Left colon (tissue), 2 donors: Measurements from ENCODE around the gene GPR141. TPM values are rescaled to one million over a fixed set of nuclear protein-coding genes. Genes with fewer than 3 reads are reported as not detected.

ENCODE experiments used
- ATAC-seq: fragments of 200-7000 bp; cut with Tn5 transposase; one replicate; pipeline ENCODE4 v1.9.1; 2020; ENCODE audit warnings: mild to moderate bottlenecking, moderate library complexity
- DNase-seq, 2 donors: peaks; one replicate each; pipeline ENCODE4 v3.0.0-alpha.2; 2020
- intact Hi-C, 2 donors: fragments of 100-400 bp; cut with DNase I in 1 of 2; cut with micrococcal nuclease in 1 of 2; formaldehyde crosslinking; loops; one replicate each; pipeline versions ENCODE4 v1.11.2 to v1.14.0; 2022; cut with DNase I, micrococcal nuclease
- total RNA-seq, 2 donors: library from RNA; stranded (reverse); fragmentation: NEBNext Ultra II Directional; extraction: Animal tissue kit (Norgen Biotek cat#: 25700); gene quantifications; one replicate each; pipeline ENCODE4 v1.2.1, GENCODE V29; 2021
- donor health status: DM: no; HTN: no; CAD: no.
- donor health status: DM: yes; HTN: yes; CAD: no.

Gene GPR141
- total RNA-seq, 2 donors from 2014 or later, result 0.40 to 0.50 TPM

DNA sequence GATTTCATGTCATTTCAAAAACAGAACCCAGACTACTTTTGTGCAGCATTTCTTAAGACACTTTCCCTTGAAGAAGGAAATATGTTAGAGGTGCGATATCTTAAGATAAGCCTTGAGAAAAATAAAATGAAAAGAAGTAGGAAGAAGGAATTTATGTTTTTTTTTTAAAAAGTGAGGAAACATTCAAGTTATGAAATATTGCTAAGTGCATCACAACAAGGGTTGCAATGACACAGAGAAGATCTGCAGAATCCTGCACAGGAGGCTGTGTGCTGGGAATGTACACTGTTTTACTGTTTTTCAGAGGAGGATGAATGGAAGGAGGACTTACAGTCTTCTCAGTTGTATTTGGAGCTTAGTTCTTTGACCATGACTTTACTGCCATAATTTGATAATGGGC, 85.0 kb downstream of the GPR141 start:
- intact Hi-C loops, result no loop called here
- DNase-seq (no peak), ATAC-seq (no peak)

DNA sequence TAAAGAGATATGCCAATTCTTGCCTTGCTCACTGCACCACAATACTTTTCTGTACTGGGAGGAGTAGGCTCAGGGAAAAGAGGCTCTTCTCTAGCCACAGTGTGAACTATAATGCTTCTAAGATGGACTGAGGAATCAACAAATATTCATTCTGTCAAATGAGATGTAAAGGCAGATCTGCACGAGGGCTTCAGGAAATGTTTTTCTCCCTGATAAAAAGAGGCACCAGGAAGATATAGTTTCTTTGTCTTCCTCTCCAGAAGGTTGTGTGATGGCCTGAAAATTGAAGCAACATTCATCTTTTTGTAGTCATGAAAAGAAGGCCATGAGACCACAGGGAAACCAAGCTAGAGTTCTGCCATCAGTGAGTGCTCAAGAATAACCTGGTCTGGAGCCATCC, 85.7 kb downstream of the GPR141 start:
- no peak for ATAC-seq
- no peak for DNase-seq
- intact Hi-C loops, result no loop called here

DNA sequence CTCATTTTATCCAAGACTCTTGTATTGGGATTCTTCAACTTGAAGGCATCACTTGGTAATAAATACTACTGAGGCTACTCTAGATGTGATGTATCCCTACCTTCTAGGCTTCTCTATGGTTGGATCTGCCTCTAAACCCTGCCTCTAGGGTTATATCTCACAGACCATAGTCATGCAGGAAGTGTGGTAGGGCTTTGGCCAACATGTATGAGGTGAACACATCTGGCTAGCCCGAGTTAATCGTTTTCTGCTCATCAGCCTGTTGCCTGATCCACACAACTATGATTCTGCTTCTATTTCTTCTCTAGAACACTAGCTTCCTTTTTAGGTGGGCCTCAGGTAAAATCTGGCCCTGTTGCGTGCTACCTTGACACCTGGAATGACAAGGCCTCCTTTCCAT, 86.2 kb downstream of the GPR141 start:
- DNase-seq, result no peak
- intact Hi-C loops, result no loop called here
- no peak for ATAC-seq

DNA sequence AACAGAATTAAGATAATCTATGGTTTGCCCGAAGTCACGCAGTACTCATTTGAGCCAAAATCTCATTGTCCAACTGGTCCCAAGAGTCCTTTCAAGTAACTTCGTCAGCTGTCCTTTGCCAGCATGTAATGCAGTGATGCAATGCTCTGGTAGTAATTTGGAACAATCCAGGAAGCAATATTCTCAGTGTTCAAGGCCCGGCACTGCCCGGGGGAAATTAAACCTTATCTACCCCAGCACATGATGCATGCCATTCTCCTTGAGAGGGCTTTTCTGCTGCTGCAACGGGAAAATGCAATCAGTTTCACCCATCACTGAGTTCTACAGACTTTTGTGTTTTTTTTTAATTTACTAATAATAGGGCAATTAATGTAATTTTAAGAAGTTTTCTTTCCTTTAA, 87.3 kb downstream of the GPR141 start:
- intact Hi-C loops, result no loop called here
- ATAC-seq, result no peak
- DNase-seq, result no peak

DNA sequence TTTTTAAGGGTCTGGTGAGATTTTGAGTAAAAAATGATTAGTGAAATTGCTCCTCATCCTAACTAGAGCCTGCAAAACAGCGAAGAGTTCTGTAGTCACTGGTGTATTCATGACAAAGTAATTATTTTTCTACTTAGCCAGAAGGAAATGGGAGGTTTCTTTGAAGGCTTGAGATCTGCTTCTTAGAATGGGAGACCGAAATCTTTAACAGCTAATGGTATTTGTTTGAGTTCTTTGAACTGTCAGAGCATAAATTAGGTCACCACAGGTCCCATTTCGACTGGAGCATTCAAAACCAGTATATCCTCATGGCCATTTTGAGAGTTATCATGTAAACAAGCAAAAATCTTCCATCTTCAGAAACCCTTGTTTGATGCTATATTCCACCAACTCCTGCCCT, 87.8 kb downstream of the GPR141 start:
- no peak for DNase-seq
- ATAC-seq, result no peak
- intact Hi-C loops, result no loop called here

DNA sequence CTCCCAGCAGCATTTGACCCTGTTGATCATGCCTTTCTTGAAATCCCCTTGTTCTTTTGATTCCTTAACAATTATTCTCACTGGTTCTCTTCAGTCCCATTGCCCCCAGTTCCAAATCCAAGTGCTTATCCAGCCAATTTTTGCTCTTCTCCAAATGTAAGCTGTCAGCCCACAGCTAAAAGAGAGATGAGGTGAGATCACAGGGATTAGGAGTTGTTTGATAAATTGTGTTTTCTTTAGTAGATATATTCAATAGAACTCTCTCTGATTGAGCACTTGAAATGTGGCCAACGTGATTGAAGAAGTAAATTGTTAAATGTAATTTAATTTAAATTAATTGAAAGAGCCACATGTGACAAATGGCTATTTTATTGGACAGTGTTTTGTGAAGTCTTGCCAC, 88.2 kb downstream of the GPR141 start:
- intact Hi-C loops, result no loop called here
- no peak for DNase-seq
- ATAC-seq, result no peak

DNA sequence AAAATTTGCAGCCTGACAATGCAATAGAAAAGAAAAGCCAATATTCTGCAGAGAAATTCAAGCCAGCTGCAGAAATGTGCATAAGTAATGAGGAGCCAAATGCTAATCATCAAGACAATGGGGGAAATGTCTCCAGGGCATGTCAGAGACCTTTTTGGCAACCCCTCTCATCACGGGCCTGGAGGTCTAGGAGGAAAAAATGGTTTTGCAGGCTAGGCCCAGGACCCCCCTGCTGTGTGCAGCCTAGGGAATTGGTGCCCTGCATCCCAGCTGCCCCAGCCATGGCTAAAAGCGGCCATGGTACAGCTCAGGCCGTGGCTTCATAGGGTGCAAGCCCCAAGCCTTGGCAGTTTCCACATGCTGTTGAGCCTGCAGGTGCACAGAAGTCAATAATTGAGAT, 92.4 kb downstream of the GPR141 start:
- ATAC-seq, result no peak
- intact Hi-C loops, result no loop called here

DNA sequence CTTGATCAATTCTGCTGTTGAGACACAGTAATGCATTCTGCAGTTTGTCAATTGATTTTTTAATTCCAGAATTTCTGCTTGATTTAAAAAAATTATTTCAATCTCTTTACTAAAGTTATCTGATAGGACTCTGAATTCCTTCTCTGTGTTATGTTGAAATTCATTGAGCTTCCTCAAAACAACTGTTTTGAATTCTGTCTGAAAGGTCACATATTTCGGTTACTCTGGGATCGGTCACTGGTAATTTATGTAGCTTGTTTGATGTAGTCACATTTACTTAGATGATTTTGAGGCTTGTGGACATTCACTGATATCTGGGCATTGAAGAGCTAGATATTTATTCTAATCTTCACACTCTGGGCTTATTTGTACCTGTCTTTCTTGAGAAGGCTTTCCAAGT, 97.6 kb downstream of the GPR141 start:
- ATAC-seq (no peak), DNase-seq (no peak)
- intact Hi-C loops, result no loop called here

More for the DNA sequence above, 92.4 kb downstream of the GPR141 start:
- no peak for DNase-seq

DNA sequence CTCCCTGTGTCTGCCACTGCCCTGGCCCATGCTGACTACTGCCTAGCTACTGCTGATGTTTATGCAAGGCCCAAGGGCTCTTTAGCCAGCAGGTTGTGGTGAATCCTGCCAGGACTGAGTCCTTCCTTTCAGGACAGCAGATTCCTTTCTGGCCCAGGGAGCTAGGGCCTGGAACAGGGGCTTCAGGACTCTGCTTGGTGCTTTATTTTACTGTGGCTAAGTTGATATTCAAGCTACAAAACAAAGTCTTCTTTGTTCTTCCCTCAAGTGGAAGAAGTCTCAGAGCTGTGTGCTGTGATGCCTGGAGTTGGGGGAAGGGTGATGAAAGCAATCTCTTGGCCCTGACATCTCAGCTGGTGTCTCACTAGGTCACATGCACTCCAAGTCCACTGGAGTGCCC, 98.6 kb downstream of the GPR141 start:
- no peak for ATAC-seq
- no peak for DNase-seq
- intact Hi-C loops, result no loop called here

DNA sequence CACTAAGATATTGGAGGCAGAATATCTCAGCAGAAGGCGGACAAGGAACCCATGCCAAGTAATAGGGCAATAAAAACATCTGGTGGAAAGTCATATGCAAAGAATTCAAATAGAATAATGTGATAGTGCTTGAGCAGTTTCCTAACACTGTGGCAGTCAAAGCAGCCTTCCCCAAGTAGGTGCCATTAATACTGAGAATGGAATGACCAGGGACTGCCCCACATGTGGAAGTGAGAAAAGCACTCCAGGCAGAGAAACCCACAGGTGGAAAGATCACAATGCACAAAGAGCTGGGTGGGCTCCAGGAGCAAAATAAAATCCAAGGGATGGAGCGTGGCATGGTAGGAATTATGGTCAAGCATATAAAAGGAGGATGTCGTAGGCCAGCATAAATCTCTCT, 100.4 kb downstream of the GPR141 start:
- ATAC-seq (peak; percentile 18), DNase-seq (no peak)
- intact Hi-C loops, result no loop called here

DNA sequence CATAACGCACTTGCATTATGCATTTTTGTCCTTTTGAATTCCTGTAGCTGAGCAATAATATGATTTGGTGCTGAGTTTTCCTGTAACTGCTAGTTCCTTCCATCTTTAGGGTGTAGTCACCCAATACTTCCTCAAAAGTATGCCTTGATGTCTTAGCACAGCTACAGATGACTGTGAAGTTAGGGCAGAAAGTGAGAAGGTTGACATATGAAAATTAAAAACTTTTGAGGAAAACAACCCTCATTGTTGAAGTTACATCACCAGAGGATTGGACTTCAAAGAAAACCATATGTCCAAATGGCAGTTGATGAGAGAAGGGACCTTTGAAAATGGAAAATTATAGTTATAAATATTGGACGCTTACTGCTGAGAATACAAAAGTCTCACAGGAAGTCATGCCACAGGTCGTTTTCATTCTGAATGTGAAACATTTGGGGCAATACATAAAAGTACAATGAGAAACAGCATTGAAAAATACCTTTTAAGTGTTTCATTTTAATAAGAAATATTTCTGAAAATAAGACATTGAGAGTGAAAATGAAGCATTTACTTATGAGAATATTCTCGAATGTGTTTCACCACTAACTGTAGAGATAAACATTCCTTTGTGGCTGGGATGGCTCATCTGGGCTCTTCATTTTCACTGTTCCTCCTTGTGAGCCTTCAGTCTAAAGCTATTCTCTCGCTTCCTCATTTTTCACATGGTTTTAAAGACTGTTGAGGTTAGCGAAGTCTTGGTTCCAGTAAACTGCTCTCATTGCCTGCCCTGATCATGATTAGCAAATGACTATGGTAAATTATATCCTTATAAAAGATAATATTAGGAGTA, 103.4 kb downstream of the GPR141 start:
- DNase-seq, result no peak
- no peak for ATAC-seq
- intact Hi-C loops, result no loop called here

Other genes with a start within 250 kb of the GPR141 start
- gene ELMO1, start 234.9 kb upstream of the GPR141 start, total RNA-seq, result 10 to 100 TPM in 1 of 2 donors, 1 to 10 TPM in 1; 5.6 to 16.1 TPM
- gene NME8, start 164.8 kb downstream of the GPR141 start, total RNA-seq, result not detected
- gene SFRP4, start 233.1 kb downstream of the GPR141 start, total RNA-seq, result under 1 TPM; 0.39 to 0.43 TPM
- 10 to 100 TPM; 10.5 to 19.7 TPM for gene EPDR1, start 236.9 kb downstream of the GPR141 start, total RNA-seq